DND-41 (cell line): ENCODE results near the gene CDH23.

Source experiments
- ATAC-seq: fragments of 200-7000 bp; cut with Tn5 transposase; 3 replicates; pipeline ENCODE4 v1.9.1; 2021; ENCODE audit warnings: low read depth; ENCODE audit not compliant: insufficient read depth
- DNase-seq: peaks from one replicate; pipeline ENCODE4 v3.0.0-alpha.2; 2020
- H2AFZ ChIP-seq: 2 replicates; pipeline ENCODE4 v1.6.0; 2012; ENCODE audit warnings: low read depth, low read length
- H3K27ac ChIP-seq: 2 replicates; pipeline ENCODE4 v1.5.1; 2012; ENCODE audit warnings: low read length, inconsistent platforms
- H3K27me3 ChIP-seq: fragments of 200-600 bp; sonication (generic); 2 replicates; pipeline ENCODE4 v1.6.0; 2012; ENCODE audit warnings: low read length, mild to moderate bottlenecking, inconsistent platforms; ENCODE audit not compliant: insufficient read depth, poor library complexity
- H3K36me3 ChIP-seq: 2 replicates; pipeline ENCODE4 v1.5.1; 2012; ENCODE audit warnings: low read length, inconsistent platforms; ENCODE audit not compliant: insufficient read depth
- H3K4me1 ChIP-seq: 2 replicates; pipeline ENCODE4 v1.5.1; 2012; ENCODE audit warnings: mild to moderate bottlenecking, low read length; ENCODE audit not compliant: insufficient read depth
- H3K4me2 ChIP-seq: 2 replicates; pipeline ENCODE4 v1.6.0; 2012; ENCODE audit warnings: mild to moderate bottlenecking, moderate library complexity, low read length, inconsistent platforms; ENCODE audit not compliant: insufficient read depth
- H3K4me3 ChIP-seq, 2 experiments: fragments of 200-600 bp in 1 of 2; shearing (Covaris generic) in 1 of 2; 2 replicates each; pipeline ENCODE4 v1.5.1; 2012 to 2016; ENCODE audit warnings: inconsistent platforms in 2 of 2, low read length in 2 of 2, mild to moderate bottlenecking in 2 of 2, low read depth in 1 of 2, moderate library complexity in 1 of 2
- H3K79me2 ChIP-seq: 2 replicates; pipeline ENCODE4 v1.6.0; 2012; ENCODE audit warnings: low read length, inconsistent platforms; ENCODE audit not compliant: insufficient read depth
- H3K9ac ChIP-seq: 2 replicates; pipeline ENCODE4 v1.6.0; 2012; ENCODE audit warnings: low read depth, mild to moderate bottlenecking, inconsistent platforms, low read length, moderate library complexity
- H3K9me3 ChIP-seq: 2 replicates; pipeline ENCODE4 v1.5.1; 2012; ENCODE audit warnings: low read length, moderate library complexity, mild to moderate bottlenecking, inconsistent platforms; ENCODE audit not compliant: insufficient read depth, severe bottlenecking
- H4K20me1 ChIP-seq: 2 replicates; pipeline ENCODE4 v1.6.0; 2012; ENCODE audit warnings: low read length; ENCODE audit not compliant: insufficient read depth
- CTCF ChIP-seq: IDR thresholded peaks from 2 replicates; pipeline ENCODE4 v1.5.1; 2012; ENCODE audit warnings: borderline replicate concordance, low read length, moderate library complexity, mild to moderate bottlenecking; ENCODE audit not compliant: poor library complexity, severe bottlenecking; ENCODE audit errors: extremely low read depth
- EZH2 ChIP-seq: IDR thresholded peaks from 3 replicates; pipeline ENCODE4 v1.6.1; 2012; ENCODE audit warnings: borderline replicate concordance, low read depth, mild to moderate bottlenecking, moderate library complexity, low read length, inconsistent platforms; ENCODE audit not compliant: severe bottlenecking

The CDH23 gene

GRCh38 chr10:71478813-71479365 is 82.2 kb downstream of the CDH23 start:
- no peak overlapping the region for H3K4me2 ChIP-seq
- TF ChIP-seq CTCF (no peak), EZH2 (no peak)
- H3K4me1 ChIP-seq, result no peaks in the 10 kb centered on the region
- no peaks in the 10 kb centered on the region for H4K20me1 ChIP-seq
- no peak overlapping the region for H3K9ac ChIP-seq
- no peaks in the 10 kb centered on the region for H3K79me2 ChIP-seq
- H3K27me3 ChIP-seq, result peaks cover 17% of the 10 kb centered on the region
- H3K36me3 ChIP-seq, result no peaks in the 10 kb centered on the region
- no peak overlapping the region for H3K27ac ChIP-seq
- DNase-seq (no peak), ATAC-seq (no peak)
- no peak overlapping the region for H3K4me3 ChIP-seq
- H2AFZ ChIP-seq, result no peak overlapping the region
- no peaks in the 10 kb centered on the region for H3K9me3 ChIP-seq

GRCh38 chr10:71479831-71480230 is 83.1 kb downstream of the CDH23 start:
- Histone ChIP-seq H3K9me3 (no peaks in the 10 kb centered on the region), H3K4me2 (no peak overlapping the region), H3K4me1 (no peaks in the 10 kb centered on the region), H4K20me1 (no peaks in the 10 kb centered on the region), H3K36me3 (no peaks in the 10 kb centered on the region), H3K27me3 (peaks cover 17% of the 10 kb centered on the region), H3K9ac (no peak overlapping the region), H2AFZ (no peak overlapping the region), H3K4me3 (no peak overlapping the region), H3K27ac (no peak overlapping the region), H3K79me2 (no peaks in the 10 kb centered on the region)
- TF ChIP-seq EZH2, result no peak
- TF ChIP-seq CTCF, result no peak
- no peak for DNase-seq
- no peak for ATAC-seq

- Histone ChIP-seq H2AFZ (no peak overlapping the region), H3K79me2 (no peaks in the 10 kb centered on the region), H3K27ac (no peak overlapping the region), H4K20me1 (no peaks in the 10 kb centered on the region), H3K36me3 (no peaks in the 10 kb centered on the region), H3K9me3 (no peaks in the 10 kb centered on the region), H3K4me3 (no peak overlapping the region), H3K4me1 (no peaks in the 10 kb centered on the region), H3K9ac (no peak overlapping the region), H3K27me3 (peaks cover 17% of the 10 kb centered on the region), H3K4me2 (no peak overlapping the region)
- ATAC-seq, result no peak
- DNase-seq, result no peak
- TF ChIP-seq CTCF (no peak), EZH2 (no peak)
Measured at GRCh38 chr10:71480662-71481061, 83.9 kb downstream of the CDH23 start.
